Lower lobe of right lung (tissue), 2 donors: Measurements from ENCODE around the gene LPP. TPM values are rescaled to one million over a fixed set of nuclear protein-coding genes. Genes with fewer than 3 reads are reported as not detected.

Source experiments
- ATAC-seq, 2 donors: fragments of 200-7000 bp; cut with Tn5 transposase; one replicate each; pipeline ENCODE4 v1.9.1; 2020 to 2022; ENCODE audit warnings: mild to moderate bottlenecking in 2 of 2, moderate library complexity in 2 of 2
- DNase-seq: peaks from one replicate; pipeline ENCODE4 v3.0.0-alpha.2; 2020
- H3K27ac ChIP-seq: fragments of 200-600 bp; one replicate; pipeline ENCODE4 v1.8.0; 2022
- H3K27me3 ChIP-seq: fragments of 200-600 bp; one replicate; pipeline ENCODE4 v1.8.0; 2022; ENCODE audit warnings: low read depth
- H3K36me3 ChIP-seq: fragments of 200-600 bp; one replicate; pipeline ENCODE4 v1.8.0; 2022; ENCODE audit warnings: mild to moderate bottlenecking
- H3K4me1 ChIP-seq: fragments of 200-600 bp; one replicate; pipeline ENCODE4 v1.8.0; 2022
- H3K4me3 ChIP-seq: fragments of 200-600 bp; one replicate; pipeline ENCODE4 v1.8.0; 2022; ENCODE audit warnings: mild to moderate bottlenecking
- H3K9me3 ChIP-seq: fragments of 200-600 bp; one replicate; pipeline ENCODE4 v1.8.0; 2022
- intact Hi-C: fragments of 100-400 bp; cut with DNase I; formaldehyde crosslinking; loops from one replicate; pipeline ENCODE4 v1.11.0; 2022
- total RNA-seq: library from RNA; stranded (reverse); fragmentation: NEBNext Ultra II Directional; extraction: Animal tissue kit (Norgen Biotek cat#: 25700); gene quantifications from one replicate; pipeline ENCODE4 v1.2.1, GENCODE V29; 2021
- TF ChIP-seq, protein P1 (sequence below): fragments of 200-600 bp; IDR thresholded peaks from one replicate; pipeline ENCODE4 v1.8.0; 2022; ENCODE audit warnings: antibody characterized with exemption, mild to moderate bottlenecking
- donor health status: DM: no; HTN: yes; CAD: no; lungs with severe emphysema.

LPP gene
- total RNA-seq, 1 donor from 2014 or later = 180 TPM

GRCh38 chr3:188468662-188469061, 314.7 kb downstream of the LPP start:
- DNase-seq (no peak), ATAC-seq (no peak)
- Histone ChIP-seq H3K36me3 (no peaks in the 10 kb centered on the region), H3K27ac (peak overlapping the region; percentile 3), H3K27me3 (no peaks in the 10 kb centered on the region), H3K4me1 (no peaks in the 10 kb centered on the region), H3K9me3 (no peaks in the 10 kb centered on the region), H3K4me3 (no peak overlapping the region)
- TF ChIP-seq, protein P1, sequence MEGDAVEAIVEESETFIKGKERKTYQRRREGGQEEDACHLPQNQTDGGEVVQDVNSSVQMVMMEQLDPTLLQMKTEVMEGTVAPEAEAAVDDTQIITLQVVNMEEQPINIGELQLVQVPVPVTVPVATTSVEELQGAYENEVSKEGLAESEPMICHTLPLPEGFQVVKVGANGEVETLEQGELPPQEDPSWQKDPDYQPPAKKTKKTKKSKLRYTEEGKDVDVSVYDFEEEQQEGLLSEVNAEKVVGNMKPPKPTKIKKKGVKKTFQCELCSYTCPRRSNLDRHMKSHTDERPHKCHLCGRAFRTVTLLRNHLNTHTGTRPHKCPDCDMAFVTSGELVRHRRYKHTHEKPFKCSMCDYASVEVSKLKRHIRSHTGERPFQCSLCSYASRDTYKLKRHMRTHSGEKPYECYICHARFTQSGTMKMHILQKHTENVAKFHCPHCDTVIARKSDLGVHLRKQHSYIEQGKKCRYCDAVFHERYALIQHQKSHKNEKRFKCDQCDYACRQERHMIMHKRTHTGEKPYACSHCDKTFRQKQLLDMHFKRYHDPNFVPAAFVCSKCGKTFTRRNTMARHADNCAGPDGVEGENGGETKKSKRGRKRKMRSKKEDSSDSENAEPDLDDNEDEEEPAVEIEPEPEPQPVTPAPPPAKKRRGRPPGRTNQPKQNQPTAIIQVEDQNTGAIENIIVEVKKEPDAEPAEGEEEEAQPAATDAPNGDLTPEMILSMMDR = no peak
- intact Hi-C loops = no loop called here

GRCh38 chr3:188469228-188469885, 315.4 kb downstream of the LPP start:
- TF ChIP-seq, protein P1 = no peak
- H3K9me3 ChIP-seq = no peaks in the 10 kb centered on the region
- no peaks in the 10 kb centered on the region for H3K4me1 ChIP-seq
- intact Hi-C loops = no loop called here
- ATAC-seq (peak; percentile 32 to 52), DNase-seq (no peak)
- peak overlapping the region; percentile 3 for H3K27ac ChIP-seq
- no peaks in the 10 kb centered on the region for H3K36me3 ChIP-seq
- H3K27me3 ChIP-seq = no peaks in the 10 kb centered on the region
- no peak overlapping the region for H3K4me3 ChIP-seq

DNA sequence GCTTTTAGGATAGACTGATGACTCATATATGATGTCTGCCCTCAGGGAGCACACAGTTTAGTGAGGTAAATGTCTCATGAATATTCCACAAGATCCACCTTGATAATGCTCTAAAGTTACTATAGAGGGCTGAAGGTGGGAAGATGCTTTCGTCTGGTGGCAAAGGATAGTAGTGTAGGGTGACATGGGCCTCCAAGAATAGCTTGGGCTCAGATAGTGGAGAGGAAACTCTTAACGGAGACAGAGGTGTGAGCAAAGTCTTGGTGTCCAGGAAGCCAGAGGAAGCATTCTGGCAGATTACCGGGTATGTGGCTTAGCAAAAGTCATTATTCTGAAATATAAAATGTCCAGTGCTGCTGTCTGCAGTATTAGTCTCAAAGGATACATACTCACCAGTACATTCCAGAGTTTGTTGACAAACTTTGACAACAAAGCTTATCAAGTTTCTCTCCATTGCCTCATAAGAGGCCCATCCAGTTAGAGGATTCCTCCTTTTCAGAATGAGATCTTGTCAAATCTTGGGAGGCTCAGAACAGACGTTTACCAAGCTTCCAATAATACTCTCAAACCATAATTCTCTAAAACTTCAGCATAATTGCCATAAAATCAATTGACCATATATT, 316.7 kb downstream of the LPP start:
- ATAC-seq (no peak), DNase-seq (no peak)
- Histone ChIP-seq H3K36me3 (no peaks in the 10 kb centered on the region), H3K27me3 (no peaks in the 10 kb centered on the region), H3K27ac (no peak overlapping the region), H3K4me3 (no peak overlapping the region), H3K9me3 (no peaks in the 10 kb centered on the region), H3K4me1 (no peaks in the 10 kb centered on the region)
- intact Hi-C loops = no loop called here
- TF ChIP-seq, protein P1 = no peak

- H3K27ac ChIP-seq = no peak overlapping the region
- no peaks in the 10 kb centered on the region for H3K36me3 ChIP-seq
- intact Hi-C loops = no loop called here
- ATAC-seq (no peak), DNase-seq (no peak)
- no peaks in the 10 kb centered on the region for H3K9me3 ChIP-seq
- TF ChIP-seq, protein P1 = no peak
- H3K27me3 ChIP-seq = no peaks in the 10 kb centered on the region
- H3K4me3 ChIP-seq = no peak overlapping the region
- peaks cover under 1% of the 10 kb centered on the region for H3K4me1 ChIP-seq
These were observed 317.8 kb downstream of the LPP start for GRCh38 chr3:188471723-188472122.

DNA sequence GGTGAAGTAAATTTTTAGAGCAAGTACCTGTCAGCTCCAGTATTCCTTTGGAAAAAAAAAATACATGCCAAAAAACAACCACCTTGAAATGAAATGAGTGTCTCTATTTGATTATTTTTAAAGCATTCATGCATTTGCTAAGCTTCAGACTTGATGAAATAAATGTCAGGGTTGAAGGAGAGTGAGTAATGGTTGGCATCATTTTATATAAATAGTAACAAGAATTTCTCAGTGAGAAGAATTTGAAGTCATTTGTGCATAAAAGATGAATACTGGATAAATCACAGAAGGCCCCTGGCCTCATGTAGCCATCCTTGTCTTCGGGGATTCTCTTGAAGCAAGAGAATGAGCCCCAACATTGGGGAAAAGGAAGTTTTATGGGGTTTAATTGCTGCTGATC, 318.4 kb downstream of the LPP start:
- Histone ChIP-seq H3K4me3 (no peak overlapping the region), H3K36me3 (no peaks in the 10 kb centered on the region), H3K4me1 (peaks cover 4% of the 10 kb centered on the region), H3K9me3 (no peaks in the 10 kb centered on the region), H3K27ac (no peak overlapping the region), H3K27me3 (no peaks in the 10 kb centered on the region)
- ATAC-seq = no peak
- TF ChIP-seq, protein P1 = no peak
- DNase-seq = no peak
- intact Hi-C loops = no loop called here
